Brain microvascular endothelial cell (primary cell): ENCODE measurements around the gene HES6.

ENCODE experiments used
- DNase-seq: peaks from one replicate; pipeline ENCODE4 v3.0.0-alpha.2; 2020
- H3K27ac ChIP-seq: fragments of 250-450 bp; sonication (Bioruptor Pico); 2 replicates; pipeline ENCODE4 v1.5.1; 2020; ENCODE audit warnings: mild to moderate bottlenecking, moderate library complexity
- H3K27me3 ChIP-seq: fragments of 250-450 bp; sonication (Bioruptor Pico); replicated peaks from 2 replicates; pipeline ENCODE4 v1.5.1; 2020; ENCODE audit warnings: mild to moderate bottlenecking
- H3K36me3 ChIP-seq: fragments of 250-450 bp; sonication (Bioruptor Pico); replicated peaks from 2 replicates; pipeline ENCODE4 v1.5.1; 2020; ENCODE audit warnings: mild to moderate bottlenecking
- H3K4me3 ChIP-seq: 2 replicates; pipeline ENCODE4 v1.5.1; 2011; ENCODE audit warnings: low read depth, mild to moderate bottlenecking, control low read depth, low read length, moderate library complexity
- in situ Hi-C: cut with HindIII; loops from 2 replicates; pipeline ENCODE4 v1.10.0; 2017; ENCODE audit warnings: low sequenced_read_pairs, low pct_ligation_motif_present
- TF ChIP-seq, protein P1 (sequence below): IDR thresholded peaks from 2 replicates; pipeline ENCODE4 v1.5.1; 2011; ENCODE audit warnings: low read depth, mild to moderate bottlenecking, moderate library complexity, low read length, control low read depth, inconsistent platforms; ENCODE audit errors: missing control alignments

Gene HES6

GRCh38 chr2:238247841-238248453, 8.1 kb upstream of the HES6 start:
- no peak for DNase-seq
- Histone ChIP-seq H3K27me3 (no peaks in the 10 kb centered on the region), H3K27ac (no peak overlapping the region), H3K4me3 (no peak overlapping the region), H3K36me3 (no peaks in the 10 kb centered on the region)
- TF ChIP-seq, protein P1, sequence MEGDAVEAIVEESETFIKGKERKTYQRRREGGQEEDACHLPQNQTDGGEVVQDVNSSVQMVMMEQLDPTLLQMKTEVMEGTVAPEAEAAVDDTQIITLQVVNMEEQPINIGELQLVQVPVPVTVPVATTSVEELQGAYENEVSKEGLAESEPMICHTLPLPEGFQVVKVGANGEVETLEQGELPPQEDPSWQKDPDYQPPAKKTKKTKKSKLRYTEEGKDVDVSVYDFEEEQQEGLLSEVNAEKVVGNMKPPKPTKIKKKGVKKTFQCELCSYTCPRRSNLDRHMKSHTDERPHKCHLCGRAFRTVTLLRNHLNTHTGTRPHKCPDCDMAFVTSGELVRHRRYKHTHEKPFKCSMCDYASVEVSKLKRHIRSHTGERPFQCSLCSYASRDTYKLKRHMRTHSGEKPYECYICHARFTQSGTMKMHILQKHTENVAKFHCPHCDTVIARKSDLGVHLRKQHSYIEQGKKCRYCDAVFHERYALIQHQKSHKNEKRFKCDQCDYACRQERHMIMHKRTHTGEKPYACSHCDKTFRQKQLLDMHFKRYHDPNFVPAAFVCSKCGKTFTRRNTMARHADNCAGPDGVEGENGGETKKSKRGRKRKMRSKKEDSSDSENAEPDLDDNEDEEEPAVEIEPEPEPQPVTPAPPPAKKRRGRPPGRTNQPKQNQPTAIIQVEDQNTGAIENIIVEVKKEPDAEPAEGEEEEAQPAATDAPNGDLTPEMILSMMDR, result no peak
- in situ Hi-C loops, result no loop called here

- in situ Hi-C loops, result no loop called here
- no peaks in the 10 kb centered on the region for H3K27me3 ChIP-seq
- H3K27ac ChIP-seq, result no peak overlapping the region
- DNase-seq, result no peak
- H3K36me3 ChIP-seq, result no peaks in the 10 kb centered on the region
- no peak overlapping the region for H3K4me3 ChIP-seq
- TF ChIP-seq, protein P1, result no peak
Observed at GRCh38 chr2:238247002-238247822, 7.4 kb upstream of the HES6 start.

DNA sequence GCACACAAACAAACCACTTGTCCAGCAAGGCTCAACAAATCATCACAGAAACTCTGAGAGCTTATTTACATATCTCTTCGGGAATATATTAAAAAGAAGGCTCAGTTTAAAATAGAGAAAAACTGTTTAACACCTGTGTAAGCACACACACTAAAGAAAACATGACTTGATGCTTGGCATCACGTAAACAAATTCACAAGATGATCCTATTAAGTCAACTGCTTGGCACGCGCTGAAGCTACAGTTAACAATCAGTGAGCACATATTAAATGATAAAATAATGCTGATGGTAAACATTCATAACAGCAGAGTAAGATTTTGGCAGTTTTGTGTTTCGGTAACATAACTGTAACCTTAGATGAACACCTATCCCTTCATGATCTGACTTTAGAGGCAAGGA, 4.3 kb upstream of the HES6 start:
- Histone ChIP-seq H3K27me3 (peaks cover under 1% of the 10 kb centered on the region), H3K36me3 (no peaks in the 10 kb centered on the region), H3K4me3 (no peak overlapping the region), H3K27ac (no peak overlapping the region)
- in situ Hi-C loops, result no loop called here
- no peak for DNase-seq
- TF ChIP-seq, protein P1, result no peak

DNA sequence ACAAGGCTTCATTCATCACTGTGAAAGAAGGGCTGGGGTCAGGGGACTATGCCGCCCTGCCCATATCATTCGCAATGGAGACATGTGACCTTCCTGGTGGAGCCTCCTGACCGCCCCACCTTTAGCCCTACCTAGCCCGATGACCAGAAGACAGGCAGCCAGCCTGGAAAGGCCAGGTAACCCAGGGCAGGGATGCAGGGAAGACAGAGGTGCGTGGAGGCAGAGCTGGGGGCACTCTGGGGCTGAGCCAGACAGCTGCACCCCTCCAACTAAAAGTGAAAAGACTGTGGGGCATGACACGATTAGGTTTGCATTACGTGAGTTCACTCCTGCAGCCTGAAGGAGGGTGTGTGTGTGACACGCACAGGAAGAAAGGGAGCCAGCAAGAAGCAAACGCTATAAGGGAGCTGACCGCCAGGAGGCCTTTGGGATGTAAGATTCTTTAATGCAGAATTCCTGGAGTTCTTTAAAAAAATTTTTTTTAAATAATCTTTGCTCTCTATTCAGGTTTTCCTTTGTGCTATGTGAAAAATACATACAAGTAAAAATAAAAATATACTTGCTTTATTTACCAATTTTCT, 3.7 kb upstream of the HES6 start:
- H3K27me3 ChIP-seq, result peaks cover 4% of the 10 kb centered on the region
- no peak overlapping the region for H3K4me3 ChIP-seq
- H3K36me3 ChIP-seq, result no peaks in the 10 kb centered on the region
- no peak overlapping the region for H3K27ac ChIP-seq
- TF ChIP-seq, protein P1, result peak; percentile 61
- DNase-seq, result no peak
- in situ Hi-C loops, result no loop called here

DNA sequence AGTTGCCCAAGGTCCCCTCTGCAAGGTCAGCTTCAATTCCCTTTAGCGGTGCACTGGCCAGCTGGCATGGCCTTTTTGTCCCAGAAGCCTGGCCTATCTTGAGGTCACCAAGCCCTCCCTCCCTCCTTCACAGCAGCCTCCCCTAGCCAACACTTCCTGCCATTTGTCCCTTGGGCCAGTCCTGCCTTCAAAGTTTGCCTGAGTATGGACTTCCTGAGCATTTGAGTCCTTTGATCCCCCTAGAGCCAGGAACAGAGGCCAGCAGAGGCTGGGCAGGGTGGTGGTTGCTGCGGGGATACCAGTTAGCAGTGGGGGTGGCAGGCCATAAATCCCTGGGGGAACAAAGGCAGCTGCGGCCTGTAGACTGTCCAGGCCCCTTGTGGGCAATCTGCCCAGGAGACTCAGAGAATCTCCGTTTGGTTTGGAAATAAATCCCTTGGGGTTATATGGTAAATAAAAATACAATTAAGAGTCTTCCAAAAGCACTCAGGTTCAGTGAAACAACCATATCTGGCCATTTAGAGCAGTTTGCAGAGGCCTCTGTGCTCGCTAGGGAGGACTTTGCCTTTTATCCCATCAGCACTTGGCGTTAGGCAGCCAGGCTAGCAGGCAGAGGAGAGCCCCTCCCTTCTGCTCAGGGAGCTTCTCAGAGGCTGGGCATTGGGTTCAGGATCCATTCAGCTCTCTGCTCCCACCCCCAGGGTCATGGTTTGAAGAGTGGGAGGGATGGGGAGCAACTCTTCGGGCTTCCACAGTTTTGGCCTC, 3.1 kb upstream of the HES6 start:
- no peaks in the 10 kb centered on the region for H3K36me3 ChIP-seq
- no peak for DNase-seq
- in situ Hi-C loops, result no loop called here
- TF ChIP-seq, protein P1, result no peak
- H3K27ac ChIP-seq, result no peak overlapping the region
- no peak overlapping the region for H3K4me3 ChIP-seq
- peaks cover 4% of the 10 kb centered on the region for H3K27me3 ChIP-seq
